ENCODE measurements around the gene SELENOW.
"Not testable (repeated sequence)": the region's sequence is repeated elsewhere in the genome, so short reads cannot be mapped to it uniquely, and the experiment has no call there.

Gene SELENOW

GRCh38 chr19:47778049-47778953 lies at the start of gene SELENOW:
TSS of gene SELENOW (plus strand) at chr19:47778703. CDS start at chr19:47778786, 83 bp downstream.
- DNase-seq (ENCODE audit: low spot score), result peak; percentile 77

- DNase-seq (ENCODE audit: low spot score), result no peak
Measured at GRCh38 chr19:47729468-47729798, 49.1 kb upstream of the SELENOW start.

GRCh38 chr19:47729799-47730520 lies 48.5 kb upstream of the SELENOW start:
- no peak for DNase-seq (ENCODE audit: low spot score)

- DNase-seq (ENCODE audit: low spot score), result no peak
Measured at GRCh38 chr19:47730521-47730889, 48.0 kb upstream of the SELENOW start.

GRCh38 chr19:47730910-47731309 lies 47.6 kb upstream of the SELENOW start:
- DNase-seq (ENCODE audit: low spot score), result no peak

- DNase-seq (ENCODE audit: low spot score), result no peak
Measured at GRCh38 chr19:47735131-47735530, 43.4 kb upstream of the SELENOW start.

- DNase-seq (ENCODE audit: low spot score), result no peak
Measured at GRCh38 chr19:47740866-47741519, 37.5 kb upstream of the SELENOW start.

- no peak for DNase-seq (ENCODE audit: low spot score)
Measured at GRCh38 chr19:47741544-47742140, 36.9 kb upstream of the SELENOW start.

- DNase-seq (ENCODE audit: low spot score), result no peak
Measured at GRCh38 chr19:47742634-47743033, 35.9 kb upstream of the SELENOW start.

- peak; percentile 97 for DNase-seq (ENCODE audit: low spot score)
Measured at GRCh38 chr19:47745010-47745901, 33.2 kb upstream of the SELENOW start, which contains the start of gene NOP53. TSS of gene NOP53 (plus strand) at chr19:47745546. CDS start at chr19:47745560, 14 bp downstream.

GRCh38 chr19:47746129-47746528 lies 32.4 kb upstream of the SELENOW start:
- DNase-seq (ENCODE audit: low spot score), result not testable (repeated sequence)

GRCh38 chr19:47749326-47749725 lies 29.2 kb upstream of the SELENOW start:
- DNase-seq (ENCODE audit: low spot score), result no peak

GRCh38 chr19:47750752-47751151 lies 27.8 kb upstream of the SELENOW start:
- no peak for DNase-seq (ENCODE audit: low spot score)

GRCh38 chr19:47752440-47753211 lies 25.9 kb upstream of the SELENOW start:
- no peak for DNase-seq (ENCODE audit: low spot score)

- DNase-seq (ENCODE audit: low spot score), result no peak
Measured at GRCh38 chr19:47754206-47755064, 24.1 kb upstream of the SELENOW start.

- DNase-seq (ENCODE audit: low spot score), result no peak
Measured at GRCh38 chr19:47755065-47755761, 23.3 kb upstream of the SELENOW start.

GRCh38 chr19:47755762-47756626 lies 22.5 kb upstream of the SELENOW start:
- no peak for DNase-seq (ENCODE audit: low spot score)

GRCh38 chr19:47756627-47756929 lies 21.9 kb upstream of the SELENOW start:
- no peak for DNase-seq (ENCODE audit: low spot score)

Data from RKO (cell line).